ENCODE measurements around the gene ROR2. TPM values are rescaled to one million over a fixed set of nuclear protein-coding genes. Genes with fewer than 3 reads are reported as not detected.

ROR2 gene
- total RNA-seq, 1 donor from 2014 or later = 0.32 TPM

DNA sequence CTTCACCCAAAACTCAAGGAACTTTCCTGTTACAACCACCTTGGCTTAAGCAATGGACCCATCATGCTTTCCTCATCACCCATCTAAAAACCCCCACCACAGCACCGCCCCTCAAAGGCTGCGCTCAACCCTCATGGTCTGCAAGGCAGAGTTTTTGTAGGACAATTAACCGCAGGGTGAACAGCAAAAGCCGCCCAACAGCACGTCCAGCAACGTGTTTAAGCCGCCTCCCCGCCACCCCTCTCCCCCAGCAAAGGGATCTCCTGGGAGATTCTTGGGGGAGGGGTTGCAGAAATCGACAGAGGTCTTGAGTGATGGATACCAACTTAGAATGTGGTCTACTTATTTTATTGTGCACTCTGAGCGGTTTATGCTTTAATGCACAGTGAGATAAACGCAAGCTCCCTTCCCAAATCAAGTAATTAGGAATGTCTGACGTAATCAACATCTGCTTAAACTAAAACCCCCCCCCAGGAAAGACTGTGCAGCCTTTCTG lies 1.9 kb downstream of the ROR2 start:
- Histone ChIP-seq H3K4me3 (peak overlapping the region in 1 of 2 donors; percentile 60), H3K27me3 (peaks cover 15% of the 10 kb centered on the region), H3K9me3 (peaks cover 0 to 5% of the 10 kb centered on the region in 2 donors), H3K4me1 (peaks cover 0 to 5% of the 10 kb centered on the region in 2 donors), H3K36me3 (no peaks in the 10 kb centered on the region), H3K27ac (no peak overlapping the region)
- intact Hi-C loops (cut with DNase I) = no loop called here
- no peak for DNase-seq (ENCODE audit: low spot score in 2 of 2)
- TF ChIP-seq, protein P1, sequence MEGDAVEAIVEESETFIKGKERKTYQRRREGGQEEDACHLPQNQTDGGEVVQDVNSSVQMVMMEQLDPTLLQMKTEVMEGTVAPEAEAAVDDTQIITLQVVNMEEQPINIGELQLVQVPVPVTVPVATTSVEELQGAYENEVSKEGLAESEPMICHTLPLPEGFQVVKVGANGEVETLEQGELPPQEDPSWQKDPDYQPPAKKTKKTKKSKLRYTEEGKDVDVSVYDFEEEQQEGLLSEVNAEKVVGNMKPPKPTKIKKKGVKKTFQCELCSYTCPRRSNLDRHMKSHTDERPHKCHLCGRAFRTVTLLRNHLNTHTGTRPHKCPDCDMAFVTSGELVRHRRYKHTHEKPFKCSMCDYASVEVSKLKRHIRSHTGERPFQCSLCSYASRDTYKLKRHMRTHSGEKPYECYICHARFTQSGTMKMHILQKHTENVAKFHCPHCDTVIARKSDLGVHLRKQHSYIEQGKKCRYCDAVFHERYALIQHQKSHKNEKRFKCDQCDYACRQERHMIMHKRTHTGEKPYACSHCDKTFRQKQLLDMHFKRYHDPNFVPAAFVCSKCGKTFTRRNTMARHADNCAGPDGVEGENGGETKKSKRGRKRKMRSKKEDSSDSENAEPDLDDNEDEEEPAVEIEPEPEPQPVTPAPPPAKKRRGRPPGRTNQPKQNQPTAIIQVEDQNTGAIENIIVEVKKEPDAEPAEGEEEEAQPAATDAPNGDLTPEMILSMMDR (IDR thresholded peaks at IDR 0.05) = no peak

DNA sequence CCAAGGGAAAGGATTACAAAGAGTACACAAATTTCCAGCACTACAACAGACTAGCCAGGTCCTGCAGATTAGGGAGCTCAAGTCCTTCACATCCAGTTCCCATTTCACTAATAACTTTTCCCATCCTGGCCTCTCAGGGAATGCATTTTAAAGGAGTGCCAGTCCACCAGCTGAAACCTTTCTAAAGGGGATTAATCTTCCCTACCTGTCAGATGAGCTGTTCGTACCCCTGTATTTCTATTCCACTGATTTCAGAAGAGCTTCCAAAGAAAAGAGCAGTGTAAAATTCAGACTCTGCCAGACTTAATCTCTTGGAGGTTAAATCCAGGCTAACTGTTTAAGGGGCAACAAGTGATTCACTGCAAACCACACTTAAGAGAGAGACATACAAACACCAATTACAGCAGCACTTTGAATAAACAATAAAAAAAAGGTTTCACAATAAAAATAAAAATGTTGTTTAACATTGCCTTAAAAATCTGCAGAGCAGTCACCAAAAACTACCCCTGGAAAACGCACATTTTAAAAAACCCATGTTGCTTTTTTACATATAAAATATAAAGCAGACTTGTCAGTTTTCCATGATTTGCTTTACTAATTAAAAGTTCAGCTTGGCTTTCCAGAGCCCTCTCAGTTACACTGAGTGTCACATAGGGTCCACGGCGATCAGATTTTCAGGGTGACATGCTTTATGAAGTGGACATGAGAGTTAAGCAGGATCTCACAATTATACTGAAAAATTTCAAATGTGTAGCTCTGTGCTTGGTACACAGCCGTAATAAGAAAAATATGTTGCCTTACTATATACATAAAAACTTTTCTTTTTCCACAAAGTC lies 3.2 kb downstream of the ROR2 start:
- Histone ChIP-seq H3K27ac (no peak overlapping the region), H3K36me3 (no peaks in the 10 kb centered on the region), H3K4me3 (no peak overlapping the region), H3K9me3 (no peaks in the 10 kb centered on the region), H3K27me3 (peaks cover 15% of the 10 kb centered on the region), H3K4me1 (peaks cover 0 to 5% of the 10 kb centered on the region in 2 donors)
- intact Hi-C loops (cut with DNase I) = no loop called here
- DNase-seq (ENCODE audit: low spot score in 2 of 2) = no peak
- TF ChIP-seq, protein P1 (IDR thresholded peaks at IDR 0.05) = no peak

DNA sequence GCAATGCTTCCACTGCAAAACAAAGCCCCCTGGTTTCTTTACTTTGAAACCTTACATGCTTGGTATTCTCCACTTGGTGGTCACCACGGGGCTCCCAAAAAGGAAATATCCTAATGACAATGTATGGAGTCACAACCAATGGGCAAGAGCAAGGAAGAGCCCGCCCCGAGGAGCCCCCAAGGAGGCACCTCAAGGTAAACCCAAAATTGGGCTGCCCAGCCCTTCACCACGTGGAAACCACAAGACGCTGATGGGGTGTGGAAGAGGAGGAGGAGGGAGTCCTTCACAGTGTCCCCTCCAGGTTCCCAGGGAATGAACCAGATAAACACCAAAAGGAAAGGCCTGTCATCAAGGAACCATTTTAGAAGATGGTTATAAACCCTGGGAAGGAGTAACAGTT lies 3.8 kb downstream of the ROR2 start:
- Histone ChIP-seq H3K4me3 (no peak overlapping the region), H3K27me3 (peaks cover 15% of the 10 kb centered on the region), H3K27ac (no peak overlapping the region), H3K4me1 (peaks cover 0 to 5% of the 10 kb centered on the region in 2 donors), H3K36me3 (no peaks in the 10 kb centered on the region), H3K9me3 (no peaks in the 10 kb centered on the region)
- TF ChIP-seq, protein P1 (IDR thresholded peaks at IDR 0.05) = no peak
- DNase-seq (ENCODE audit: low spot score in 2 of 2) = no peak
- intact Hi-C loops (cut with DNase I) = no loop called here

DNA sequence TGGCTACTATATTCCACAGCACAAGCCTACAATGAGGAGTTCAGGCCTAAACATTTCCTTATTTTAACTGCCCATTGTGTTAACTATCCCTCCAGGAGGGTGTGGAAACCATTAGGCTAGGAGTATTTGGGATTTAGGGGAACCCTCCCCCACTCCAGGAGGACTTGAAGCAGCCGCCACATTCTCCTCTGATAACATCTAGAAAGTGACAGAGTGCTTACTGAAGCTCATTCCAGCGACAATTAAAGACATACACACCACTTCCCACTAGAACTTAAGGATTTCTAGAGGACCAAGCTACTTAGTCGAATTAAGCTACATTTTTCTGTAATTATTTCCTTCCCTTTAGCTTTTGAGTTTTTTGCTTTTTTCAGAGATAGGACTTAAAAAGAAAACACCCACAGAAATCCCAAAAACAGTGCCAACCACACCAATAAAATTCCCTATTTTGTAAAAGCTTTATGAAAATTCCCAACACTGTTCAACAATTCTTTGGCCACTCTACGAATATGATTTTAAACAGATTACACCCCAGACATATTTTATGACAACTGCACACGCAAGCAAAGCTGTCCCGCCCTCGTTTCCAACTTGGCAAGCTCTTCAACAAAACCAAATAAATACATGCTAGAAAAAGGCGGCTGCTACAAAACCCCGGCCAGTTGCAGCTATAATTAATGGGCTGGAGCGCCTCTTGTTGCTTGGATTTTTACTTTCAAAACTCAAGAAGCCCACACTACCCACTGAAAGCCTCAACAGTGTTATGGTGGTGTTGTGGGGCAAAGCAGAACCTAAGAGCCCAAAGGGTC lies 4.5 kb downstream of the ROR2 start:
- Histone ChIP-seq H3K9me3 (no peaks in the 10 kb centered on the region), H3K4me3 (no peak overlapping the region), H3K27ac (no peak overlapping the region), H3K27me3 (peaks cover 15% of the 10 kb centered on the region), H3K36me3 (no peaks in the 10 kb centered on the region), H3K4me1 (peaks cover 0 to 5% of the 10 kb centered on the region in 2 donors)
- no peak for DNase-seq (ENCODE audit: low spot score in 2 of 2)
- intact Hi-C loops (cut with DNase I) = no loop called here
- TF ChIP-seq, protein P1 (IDR thresholded peaks at IDR 0.05) = no peak

DNA sequence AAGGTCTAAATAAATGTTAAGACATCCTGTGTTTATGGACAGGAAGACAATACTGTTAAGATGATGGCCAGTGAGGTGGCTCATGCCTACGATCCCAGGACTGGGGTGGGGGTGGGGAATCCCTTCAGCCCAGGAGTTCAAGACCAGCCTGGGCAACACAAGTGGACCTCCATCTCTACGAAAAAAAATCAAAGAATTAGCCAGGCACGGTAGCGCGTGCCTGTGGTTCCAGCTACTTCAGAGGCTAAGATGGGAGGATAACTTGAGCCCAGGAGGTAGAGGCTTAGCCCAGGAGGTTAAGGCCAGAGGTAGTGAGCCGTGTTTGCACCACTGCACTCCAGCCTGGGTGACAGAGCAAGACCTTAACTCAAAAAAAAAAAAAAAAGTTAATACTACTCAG lies 5.3 kb downstream of the ROR2 start:
- peaks cover 0 to 2% of the 10 kb centered on the region in 2 donors for H3K4me1 ChIP-seq
- no peak overlapping the region for H3K27ac ChIP-seq
- H3K4me3 ChIP-seq = no peak overlapping the region
- H3K36me3 ChIP-seq = no peaks in the 10 kb centered on the region
- H3K9me3 ChIP-seq = no peaks in the 10 kb centered on the region
- no peak for DNase-seq (ENCODE audit: low spot score in 2 of 2)
- peaks cover 13% of the 10 kb centered on the region for H3K27me3 ChIP-seq
- intact Hi-C loops (cut with DNase I) = no loop called here
- TF ChIP-seq, protein P1 (IDR thresholded peaks at IDR 0.05) = no peak

All from ascending aorta (tissue), 2 donors.